ENCODE results near the gene GLTP. TPM values are rescaled to one million over a fixed set of nuclear protein-coding genes. Genes with fewer than 3 reads are reported as not detected.

The GLTP gene
- total RNA-seq, 1 donor from 2014 or later = 42.8 TPM

DNA sequence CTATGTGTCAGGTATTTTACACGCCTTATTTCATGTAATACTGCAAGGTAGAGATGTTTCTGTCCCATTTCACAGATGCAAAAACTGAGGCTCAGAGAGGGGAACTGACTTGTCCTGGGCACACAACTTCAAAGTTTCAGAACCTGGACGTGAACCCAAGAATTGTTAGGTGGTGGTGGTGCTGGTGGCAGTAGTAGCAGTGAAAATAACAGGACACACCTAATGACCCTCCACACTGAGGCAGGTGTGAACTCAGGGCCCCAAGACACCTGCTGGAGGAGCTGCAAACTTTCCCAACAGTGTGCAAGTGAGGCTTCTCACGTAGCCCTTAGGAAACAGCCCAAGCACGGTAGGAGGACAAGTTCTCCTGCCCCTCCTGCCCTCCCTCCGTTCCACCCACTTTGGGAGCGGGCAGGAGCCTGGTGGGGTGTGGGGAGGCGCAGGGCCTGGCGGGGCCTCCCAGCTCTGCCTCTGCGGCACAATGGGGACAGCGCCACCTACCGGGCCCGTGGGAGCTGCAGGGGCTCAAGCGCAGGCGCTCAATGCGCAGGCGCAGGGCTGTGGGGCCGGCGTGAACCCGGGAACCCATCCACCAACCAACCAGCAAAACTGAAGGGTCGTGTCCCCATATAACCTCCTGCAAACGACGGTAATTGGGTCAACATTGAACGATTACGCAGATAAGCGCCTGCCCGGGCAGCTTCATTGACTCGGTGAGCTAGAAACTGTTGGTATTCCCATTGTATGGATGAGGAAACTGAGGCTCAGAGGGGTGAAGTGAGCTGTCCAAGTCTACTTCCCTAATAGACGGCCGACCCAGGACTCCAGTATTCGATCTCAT, 35.1 kb downstream of the GLTP start:
- DNase-seq (ENCODE audit: low read depth) = peak; percentile 83

DNA sequence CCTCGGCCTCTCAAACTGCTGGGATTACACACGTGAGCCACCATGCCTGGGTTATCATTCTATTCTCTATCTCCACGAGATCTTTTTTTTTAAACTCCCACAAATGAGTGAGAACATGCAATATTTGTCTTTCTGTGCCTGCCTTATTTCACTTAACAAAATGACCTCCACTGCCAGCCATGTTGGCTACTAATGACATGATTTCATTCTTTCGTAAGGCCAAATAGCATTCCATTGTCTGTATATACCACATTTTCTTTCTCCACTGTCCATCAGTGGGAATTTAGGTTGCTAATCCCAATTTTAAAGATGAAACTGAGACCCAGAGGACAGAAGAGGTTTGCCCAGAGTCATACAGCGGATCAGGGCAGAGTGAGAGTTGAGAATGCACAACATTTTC, 36.2 kb downstream of the GLTP start:
- DNase-seq (ENCODE audit: low read depth) = no peak

DNA sequence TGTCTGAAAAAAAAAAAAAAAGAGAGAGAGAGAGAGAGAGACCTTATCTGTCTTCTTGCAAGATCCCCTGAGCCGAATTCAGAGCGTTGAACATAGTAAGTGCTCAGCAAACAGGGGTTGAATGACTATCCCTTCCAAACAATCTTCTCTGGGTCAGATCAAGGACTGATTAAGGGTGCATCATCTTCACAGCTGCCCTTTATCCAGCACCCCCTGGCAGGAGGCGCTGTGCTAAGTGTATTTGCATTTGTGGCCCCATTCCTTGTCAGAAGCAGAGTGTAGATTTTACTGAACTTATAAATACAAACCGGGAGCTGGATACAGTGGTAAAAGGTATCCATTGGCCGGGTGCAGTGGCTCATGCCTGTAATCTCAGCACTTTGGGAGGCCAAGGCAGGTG, 38.3 kb downstream of the GLTP start:
- DNase-seq (ENCODE audit: low read depth) = no peak

GRCh38 chr12:109841356-109841755, 39.0 kb downstream of the GLTP start:
- DNase-seq (ENCODE audit: low read depth) = no peak

- DNase-seq (ENCODE audit: low read depth) = peak; percentile 90
Measured at GRCh38 chr12:109840305-109841074, 39.9 kb downstream of the GLTP start.

- DNase-seq (ENCODE audit: low read depth) = no peak
Measured at GRCh38 chr12:109839444-109839843, 40.9 kb downstream of the GLTP start.

DNA sequence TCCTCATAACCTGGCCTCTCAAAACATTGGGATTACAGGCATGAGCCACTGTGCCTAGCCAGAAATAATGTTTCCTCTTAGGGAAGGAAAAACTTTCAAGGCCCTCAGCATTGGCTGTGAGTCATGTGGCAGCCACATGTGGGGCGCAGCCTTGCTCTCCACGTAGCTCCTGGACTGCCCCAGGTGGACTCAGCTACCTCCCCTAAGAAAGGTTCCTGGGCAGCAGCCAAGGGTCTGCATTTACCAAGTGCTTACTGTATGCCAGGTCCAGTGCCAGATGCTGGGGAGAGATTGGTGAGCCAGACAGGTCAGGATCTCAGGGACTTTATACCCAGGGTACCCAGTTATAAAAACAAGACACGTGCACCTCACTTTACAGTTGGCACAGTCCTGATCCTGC, 43.4 kb downstream of the GLTP start:
- no peak for DNase-seq (ENCODE audit: low read depth)

DNA sequence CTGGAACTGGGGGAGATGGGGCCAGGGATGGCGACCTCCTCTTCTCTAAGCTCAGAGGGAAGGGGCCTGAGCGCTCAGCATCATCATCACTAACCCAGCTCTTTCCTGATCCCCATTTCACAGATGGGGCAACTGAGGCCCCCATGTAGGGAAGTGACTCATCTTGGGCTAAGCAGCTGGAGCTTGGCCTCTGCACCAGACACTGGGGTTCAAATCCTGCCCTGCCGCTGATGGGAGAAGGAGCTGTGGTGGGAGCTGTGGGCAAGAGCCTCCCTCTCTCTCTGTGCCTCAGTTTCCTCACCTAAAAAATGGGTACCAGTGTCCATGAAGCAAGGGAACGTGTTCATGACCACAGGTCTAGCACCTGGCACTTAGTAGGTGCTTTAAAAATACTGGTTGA, 44.5 kb downstream of the GLTP start:
- DNase-seq (ENCODE audit: low read depth) = no peak

DNA sequence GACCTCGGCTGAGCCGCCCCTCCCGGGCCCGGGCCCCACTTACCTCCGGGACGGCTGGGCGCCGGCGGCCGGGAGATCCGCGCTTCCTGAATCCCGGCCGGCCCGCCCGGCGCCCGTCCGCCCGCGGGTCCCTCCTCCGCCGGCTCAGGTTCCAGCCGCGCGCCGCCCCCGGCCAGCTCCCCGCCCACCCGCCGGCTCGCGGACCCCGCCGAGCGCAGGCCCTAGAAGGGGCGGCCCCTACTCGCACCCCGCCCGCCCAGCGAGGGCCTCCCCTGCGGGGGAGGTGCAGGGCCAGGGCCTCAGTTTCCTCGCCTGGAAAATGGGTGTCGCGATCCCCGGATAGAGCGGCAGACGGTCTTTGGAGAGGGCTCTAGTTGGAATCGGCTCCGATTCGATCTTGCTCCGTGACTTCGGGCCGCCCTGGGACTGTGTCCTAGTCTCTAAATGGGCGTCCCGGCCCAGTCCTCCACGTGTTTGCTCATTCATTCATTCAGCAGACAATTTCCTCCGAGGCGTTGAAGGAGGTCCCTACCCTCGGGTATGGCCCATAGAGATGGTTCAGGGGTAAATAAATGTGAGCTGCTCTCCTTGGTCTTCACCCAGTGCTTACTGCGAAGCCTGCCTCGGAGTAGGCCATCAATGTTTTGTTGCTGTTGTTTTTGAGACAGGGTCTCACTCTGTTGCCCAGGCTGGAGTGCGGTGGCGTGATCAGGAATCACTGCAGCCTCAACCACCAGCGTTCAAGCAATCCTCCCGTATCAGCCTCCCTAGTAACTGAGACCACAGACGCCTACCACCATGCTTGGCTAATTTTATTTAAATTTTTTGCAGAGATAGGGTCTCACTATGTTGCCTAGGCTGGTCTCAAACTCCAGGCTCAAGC, 46.8 kb downstream of the GLTP start, which contains the start of gene TRPV4:
TSS of gene TRPV4 (minus strand) at position 92 of the 883 bp plus-strand sequence. CDS start 18,602 bp downstream, outside the sequence.
- peak; percentile 13 for DNase-seq (ENCODE audit: low read depth)

GRCh38 chr12:109832541-109833306, 47.6 kb downstream of the GLTP start:
- no peak for DNase-seq (ENCODE audit: low read depth)

DNA sequence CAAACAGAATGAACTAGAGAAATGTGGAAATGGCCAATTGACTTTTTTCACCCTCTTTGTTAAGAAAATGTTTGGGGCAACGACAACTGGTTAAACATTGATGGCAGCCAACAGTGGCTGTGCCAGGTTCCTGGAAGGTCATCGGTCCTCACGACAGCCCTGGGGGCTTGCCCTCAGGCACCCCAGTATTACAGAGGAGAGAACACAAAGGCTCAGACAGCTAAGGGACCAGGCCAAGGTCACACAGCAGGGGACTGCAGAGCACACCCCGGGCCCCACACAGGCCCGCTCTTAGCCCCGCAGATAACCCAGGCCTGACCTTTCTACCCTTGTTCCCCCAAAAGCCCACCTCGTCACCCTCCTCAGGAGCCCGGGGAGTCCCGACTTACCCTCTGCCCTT, 48.4 kb downstream of the GLTP start:
- no peak for DNase-seq (ENCODE audit: low read depth)

DNA sequence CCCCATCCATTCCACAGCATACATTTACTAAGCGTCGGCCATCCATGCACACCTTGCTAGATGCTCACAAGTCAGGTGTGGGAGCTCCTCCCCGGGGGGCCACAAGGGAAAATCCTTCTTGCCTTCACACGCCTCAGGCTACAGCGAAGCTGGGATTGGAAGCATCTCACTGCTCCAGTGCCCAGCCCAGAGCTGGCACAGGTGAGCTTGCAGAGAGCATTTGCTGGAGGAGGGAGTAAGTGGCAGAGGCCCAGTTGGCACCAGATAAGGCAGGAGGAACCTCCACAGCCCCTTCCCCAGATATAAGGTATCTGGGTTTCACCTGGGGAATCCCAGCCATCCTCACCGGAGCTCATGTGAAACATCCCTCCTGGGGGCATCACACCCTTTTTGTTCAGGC, 49.0 kb downstream of the GLTP start:
- no peak for DNase-seq (ENCODE audit: low read depth)

DNA sequence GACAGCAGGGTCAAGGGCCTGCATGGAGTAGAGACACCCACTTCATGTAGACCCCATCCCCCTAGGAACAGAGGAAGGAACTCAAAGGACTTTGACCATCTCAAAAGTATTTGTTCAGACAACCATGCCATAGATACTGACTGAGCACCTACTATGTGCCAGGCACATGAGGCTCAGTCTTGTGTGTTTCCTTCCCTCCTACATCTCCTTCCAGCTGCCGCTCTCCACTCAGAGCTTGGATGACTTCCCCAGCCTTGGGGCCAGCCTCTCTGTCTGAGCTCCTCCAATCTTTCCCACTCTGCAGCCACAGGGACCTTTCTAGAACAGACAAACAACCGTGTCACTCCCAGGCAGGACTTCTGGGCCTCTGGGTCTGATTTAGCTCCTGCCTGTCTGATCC, 49.6 kb downstream of the GLTP start:
- DNase-seq (ENCODE audit: low read depth) = no peak

DNA sequence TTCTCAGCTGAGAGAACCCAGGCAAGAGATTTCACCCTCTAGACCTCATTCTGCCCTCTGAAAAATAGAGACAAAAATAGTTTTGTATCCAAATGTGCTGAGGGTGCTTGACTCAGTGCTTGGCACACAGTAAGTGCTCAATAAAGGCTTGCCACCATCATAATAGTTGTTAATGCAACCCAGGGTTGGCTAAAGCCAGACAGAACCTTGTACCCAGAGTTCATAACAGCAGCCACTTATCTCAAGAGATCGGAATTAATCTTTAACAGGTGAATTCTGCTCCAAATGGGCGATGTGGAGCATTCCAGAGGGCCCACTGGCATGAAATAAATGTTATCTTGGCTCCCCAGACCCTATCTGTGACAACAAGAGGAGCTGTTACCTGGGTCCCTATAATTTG, 50.1 kb downstream of the GLTP start:
- DNase-seq (ENCODE audit: low read depth) = no peak

DNA sequence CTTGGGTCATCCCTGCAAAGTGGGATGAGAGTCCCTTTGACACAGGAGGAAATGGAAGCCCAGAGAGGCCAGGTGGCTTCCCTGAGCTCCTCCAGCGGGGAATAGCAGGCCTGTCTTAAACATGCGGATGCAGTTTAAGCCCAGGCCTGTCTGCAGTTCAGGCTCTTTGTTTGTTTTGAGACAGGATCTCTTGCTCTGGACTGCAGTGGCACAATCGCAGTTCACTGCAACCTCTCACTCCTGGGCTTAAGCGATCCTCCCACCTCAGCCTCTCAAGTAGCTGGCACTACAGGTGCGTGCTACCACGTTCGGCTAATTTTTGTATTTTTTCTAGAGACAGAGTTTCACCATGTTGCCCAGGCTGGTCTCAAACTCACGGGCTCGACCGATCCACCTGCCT, 50.7 kb downstream of the GLTP start:
- DNase-seq (ENCODE audit: low read depth) = no peak

GRCh38 chr12:109828754-109829511, 51.4 kb downstream of the GLTP start:
- DNase-seq (ENCODE audit: low read depth) = no peak

- no peak for DNase-seq (ENCODE audit: low read depth)
Measured at GRCh38 chr12:109827566-109828550, 52.5 kb downstream of the GLTP start.

DNA sequence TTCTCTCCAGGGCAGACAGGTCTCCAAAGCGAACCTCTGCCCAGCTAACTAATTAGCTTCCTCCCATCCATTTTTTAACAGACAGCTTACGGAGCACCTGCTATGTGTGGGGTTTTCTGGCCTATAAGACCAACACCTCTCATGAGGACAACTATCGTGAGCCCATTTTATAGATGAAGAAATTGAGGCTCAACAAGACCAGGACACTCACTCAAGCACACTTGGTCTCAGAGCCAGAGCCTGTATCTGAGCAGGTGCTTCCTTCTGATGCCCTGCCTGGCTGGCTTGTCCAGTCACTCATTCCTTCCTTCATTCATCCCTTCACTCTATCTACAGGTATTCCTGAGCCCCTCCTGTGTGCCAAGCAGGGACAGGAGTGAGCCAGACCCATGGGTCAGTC, 53.3 kb downstream of the GLTP start:
- no peak for DNase-seq (ENCODE audit: low read depth)

- no peak for DNase-seq (ENCODE audit: low read depth)
Measured at GRCh38 chr12:109824731-109825130, 55.6 kb downstream of the GLTP start.
